HG03108 (cell line): ENCODE measurements around the gene CAMSAP2.
"Not testable (repeated sequence)": the region's sequence is repeated elsewhere in the genome, so short reads cannot be mapped to it uniquely, and the experiment has no call there.

Experiments
- ATAC-seq: cut with Tn5 transposase; IDR thresholded peaks from one replicate; pipeline ENCODE4 v1.9.1; 2021; ENCODE audit warnings: moderate library complexity; ENCODE audit not compliant: unreplicated experiment

Gene CAMSAP2

DNA sequence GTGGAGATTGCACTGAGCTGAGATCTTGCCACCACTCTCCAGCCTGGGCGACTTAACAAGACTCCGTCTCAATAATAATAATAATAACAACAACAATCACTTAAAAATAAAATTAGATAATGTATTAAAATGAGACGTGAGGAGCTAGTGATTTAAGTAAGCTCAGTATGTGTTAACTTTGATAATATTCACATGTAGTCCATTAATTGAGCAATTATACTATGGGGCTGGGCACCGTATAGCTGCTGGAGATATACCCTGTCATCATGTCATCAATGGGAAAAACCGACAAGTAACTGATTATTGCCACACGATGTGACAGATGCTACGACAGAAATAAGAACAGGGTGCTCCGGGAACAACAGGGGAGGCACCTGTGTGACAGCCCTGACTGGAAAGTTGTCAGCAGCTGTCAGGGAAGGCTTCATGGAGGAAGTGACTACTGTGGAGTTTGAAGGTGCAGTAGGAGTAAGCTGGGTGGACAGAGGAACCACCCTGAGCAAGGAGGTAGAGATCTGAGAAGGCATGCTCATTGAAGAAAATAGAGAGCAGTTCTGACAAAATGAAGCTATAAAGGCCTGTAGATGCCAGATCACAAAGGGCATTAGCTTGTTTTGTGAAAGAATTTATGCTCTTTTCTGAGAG is 924 bp upstream of the CAMSAP2 start:
- no peak for ATAC-seq

DNA sequence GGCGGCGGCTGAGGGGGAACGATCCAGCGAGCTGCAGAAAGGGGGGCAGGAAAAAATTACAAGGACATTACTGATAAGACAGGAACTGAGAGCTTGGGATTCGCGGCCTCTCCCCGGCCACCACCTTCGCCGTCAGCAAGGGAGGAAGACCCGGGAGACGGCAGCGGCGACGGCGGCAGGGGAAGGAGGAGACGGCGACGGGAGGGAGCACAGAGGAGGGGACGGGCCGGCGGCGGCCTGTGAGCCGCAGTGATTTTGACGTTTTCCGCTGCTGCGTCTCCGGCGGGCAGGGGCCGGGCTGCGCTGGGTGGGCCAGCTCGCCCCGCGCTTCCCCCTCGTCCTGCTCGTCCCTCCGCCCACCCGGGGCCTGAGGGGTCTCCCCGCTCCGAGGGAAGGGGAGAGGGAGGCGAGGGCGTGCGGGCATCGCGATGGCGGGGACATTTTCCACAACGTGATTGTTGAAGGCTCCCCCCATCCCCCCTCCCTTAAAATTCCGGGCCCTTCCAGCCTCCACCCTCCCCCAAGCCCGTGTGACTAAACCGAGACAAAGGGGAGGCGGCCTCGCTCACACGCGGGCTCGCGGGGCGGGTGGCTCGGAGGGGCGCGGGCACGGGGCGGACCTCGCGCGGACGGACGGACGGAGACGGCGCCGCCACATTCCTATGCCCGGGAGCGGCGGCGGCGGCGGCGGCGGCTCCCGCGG is 407 bp downstream of the CAMSAP2 start:
- peak; percentile 39 for ATAC-seq

DNA sequence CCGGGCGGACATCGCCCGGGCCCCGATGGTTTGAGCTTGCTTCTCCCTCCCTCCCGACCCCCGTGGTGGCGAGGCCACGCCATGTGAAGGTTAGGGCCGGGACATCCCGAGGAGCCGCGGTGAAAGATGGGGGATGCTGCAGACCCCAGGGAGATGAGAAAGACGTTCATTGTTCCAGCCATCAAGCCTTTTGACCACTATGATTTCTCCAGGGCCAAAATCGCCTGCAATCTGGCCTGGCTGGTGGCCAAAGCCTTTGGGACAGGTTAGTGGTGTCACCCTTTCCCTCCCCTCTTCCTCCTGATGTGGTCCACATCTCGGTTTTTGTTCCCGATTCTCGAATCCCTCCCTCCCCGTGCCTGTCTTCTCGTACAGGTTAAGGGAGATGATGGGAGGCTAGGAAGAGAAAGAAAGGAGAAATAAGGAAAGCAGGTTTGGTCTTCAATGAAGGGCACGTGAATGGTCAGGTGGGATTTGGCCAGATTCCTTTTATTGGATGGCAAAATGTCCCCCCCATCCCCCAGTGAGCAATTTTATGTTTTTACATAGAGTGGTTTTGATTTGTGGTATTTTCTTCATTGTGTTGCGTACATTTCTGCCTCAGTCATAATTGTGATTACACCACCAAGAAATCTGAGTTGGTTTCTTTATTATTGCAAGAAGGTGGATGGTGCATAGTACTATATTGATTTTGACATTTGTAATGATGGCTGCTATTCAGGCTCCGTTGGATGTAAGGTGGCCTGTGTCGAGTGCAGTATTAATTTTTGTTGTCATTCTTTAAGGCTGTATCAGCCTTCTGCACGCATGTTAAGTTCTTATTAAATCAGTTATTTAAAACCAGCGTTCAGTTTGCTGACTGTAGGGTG is 1.2 kb downstream of the CAMSAP2 start:
- ATAC-seq, result no peak

DNA sequence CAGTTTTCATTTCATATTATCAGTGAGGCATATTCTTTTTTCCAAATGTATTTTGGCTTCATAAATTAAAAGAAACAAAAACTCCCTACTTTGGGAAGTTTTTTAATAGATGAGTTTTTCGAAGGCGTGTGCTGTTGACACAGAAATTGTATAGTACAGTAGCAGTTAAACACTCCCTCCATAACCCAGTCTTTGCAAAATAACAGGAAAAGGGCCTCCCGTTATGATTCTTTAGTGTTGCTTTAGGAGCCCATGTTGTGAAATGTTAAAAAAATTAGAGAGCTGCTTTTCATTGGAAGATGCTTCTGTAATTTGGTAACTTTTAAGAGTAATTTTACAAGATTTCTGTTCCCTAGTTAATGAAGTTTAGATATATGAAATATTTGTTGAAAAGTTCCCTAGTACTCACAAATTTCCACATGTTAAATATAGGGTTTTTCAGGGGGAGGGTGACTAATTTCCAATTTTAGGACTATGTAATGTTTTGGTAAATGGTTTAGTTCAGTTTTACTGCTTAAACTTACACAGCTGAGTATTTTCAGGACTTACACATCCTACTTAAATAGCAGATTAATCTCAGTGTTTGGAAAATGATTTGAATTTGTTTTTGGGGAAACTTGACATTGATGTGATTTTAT is 2.0 kb downstream of the CAMSAP2 start:
- ATAC-seq, result no peak

DNA sequence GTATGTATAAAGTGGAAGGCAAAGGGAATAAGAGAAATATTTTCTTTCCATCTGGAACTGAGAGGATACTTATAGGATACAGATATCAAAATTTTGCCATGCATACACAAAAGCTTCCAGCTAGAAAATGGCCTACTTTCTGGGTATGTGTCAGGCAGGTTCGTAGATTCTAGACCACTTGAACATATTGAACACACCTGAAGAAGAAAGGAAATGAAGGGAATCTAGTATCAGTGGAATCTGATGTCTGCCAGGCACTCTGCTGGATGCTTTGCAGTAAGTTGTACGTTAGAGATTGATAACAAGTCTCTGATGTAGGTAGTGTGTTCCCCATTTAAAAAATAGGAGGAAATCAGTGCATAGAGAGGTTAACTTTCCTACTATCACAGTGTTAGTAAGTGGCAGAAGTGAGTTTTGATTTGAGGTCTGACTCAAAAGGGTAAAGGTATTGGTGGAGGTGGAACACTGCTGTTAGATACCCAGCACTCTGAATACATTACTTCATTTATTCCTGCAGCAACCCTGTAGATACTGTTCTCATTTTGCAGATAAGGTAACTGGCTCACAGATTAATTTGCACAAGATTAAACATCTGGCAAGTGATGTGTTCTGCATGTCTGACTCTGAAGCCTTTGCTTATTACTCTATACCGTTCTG is 3.0 kb downstream of the CAMSAP2 start:
- no peak for ATAC-seq

DNA sequence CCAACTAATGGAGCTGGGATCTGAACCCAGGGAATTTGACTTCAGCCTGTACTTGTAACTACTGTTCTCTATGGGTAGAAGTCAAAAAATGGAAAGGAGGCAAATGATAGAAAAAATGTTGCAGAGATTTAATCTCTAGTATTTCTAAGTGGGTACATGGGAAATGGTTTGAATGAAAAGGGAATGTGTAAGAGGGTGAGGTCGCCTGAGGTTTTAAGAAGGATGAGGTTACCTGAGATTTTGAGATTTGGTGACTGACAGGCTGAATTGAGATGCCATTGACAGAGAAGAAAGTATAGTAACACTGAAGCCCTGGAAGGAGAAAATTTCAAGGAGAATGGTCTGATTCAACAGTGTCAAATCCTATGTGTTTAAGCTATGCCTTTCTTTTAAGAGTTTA is 5.5 kb downstream of the CAMSAP2 start:
- no peak for ATAC-seq

DNA sequence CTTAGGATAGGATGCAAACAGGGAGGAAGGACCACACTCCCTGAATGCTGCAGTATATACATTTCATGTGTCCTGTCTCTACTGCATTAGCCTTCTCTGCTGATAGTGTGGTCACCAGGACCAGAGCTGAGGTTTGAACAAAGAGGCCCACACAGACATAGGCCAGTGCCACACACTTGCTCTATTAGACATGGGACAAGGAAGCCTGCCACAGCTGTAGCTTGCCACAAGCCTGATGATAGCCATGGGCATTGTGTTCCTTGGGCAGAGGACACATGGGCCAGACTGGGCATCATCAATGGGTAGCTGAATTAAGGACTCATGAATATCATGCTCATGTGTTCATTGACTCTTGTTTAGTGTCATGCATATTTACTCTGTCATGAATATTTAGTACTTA is 10.4 kb downstream of the CAMSAP2 start:
- no peak for ATAC-seq

DNA sequence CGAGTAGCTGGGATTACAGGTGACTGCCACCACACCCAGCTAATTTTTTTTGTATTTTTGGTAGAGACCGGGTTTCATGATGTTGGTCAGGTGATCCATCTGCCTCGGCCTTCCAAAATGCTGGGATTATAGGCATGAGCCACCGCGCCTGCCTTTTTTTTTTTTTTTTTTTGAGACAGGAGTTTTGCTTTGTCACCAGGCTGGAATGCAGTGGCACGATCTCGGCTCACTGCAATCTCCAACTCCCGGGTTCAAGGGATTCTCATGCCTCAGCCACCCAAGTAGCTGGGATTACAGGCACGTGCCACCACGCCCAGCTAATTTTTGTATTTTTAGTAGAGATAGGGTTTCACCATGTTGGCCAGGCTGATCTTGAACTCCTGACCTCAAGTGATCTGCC is 12.1 kb downstream of the CAMSAP2 start:
- not testable (repeated sequence) for ATAC-seq

DNA sequence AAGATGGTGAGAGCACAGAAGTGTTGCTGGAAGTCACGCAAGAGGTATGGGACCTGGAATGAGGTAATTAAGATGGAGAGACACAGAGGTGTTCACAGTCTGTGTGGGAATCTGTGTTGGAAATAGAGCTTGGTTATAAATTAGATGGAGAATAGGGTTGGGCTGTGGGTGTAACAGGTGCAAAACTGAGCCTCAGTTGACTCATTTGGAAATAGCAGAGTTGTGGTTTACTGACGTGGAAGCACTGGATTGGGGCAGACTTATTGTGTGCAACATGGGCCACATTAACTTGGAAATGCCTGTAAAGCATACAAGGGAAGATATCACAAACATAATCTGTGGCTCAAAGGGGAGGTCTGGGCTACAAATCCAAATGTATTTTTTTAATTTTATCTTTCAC is 13.0 kb downstream of the CAMSAP2 start:
- peak; percentile 67 for ATAC-seq

DNA sequence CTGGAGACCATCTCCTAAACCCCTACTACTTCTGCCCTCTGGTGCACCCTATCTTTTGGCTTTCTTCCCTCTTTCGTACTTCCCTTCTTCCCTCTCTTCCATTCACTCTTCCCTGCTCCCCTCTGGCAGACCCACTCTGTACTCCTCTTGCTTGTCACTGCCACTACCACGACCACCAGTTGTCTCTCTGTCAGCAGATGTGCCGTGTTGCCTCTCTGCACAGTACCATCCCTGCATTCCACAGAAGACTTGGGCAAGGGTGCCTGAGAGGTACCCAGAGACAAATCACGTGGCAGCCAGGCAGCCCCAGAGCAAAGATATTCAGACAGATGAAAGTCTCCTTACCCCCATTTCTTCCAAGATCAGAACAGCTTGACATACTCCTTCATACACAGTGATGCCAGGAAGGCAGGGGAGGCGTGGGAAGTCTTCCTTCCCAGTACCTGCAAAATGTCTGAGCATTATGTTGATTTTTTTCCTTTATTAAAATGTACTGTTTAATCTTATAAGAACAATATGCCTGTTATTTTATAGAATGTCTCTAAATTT is 15.0 kb downstream of the CAMSAP2 start:
- ATAC-seq, result no peak

DNA sequence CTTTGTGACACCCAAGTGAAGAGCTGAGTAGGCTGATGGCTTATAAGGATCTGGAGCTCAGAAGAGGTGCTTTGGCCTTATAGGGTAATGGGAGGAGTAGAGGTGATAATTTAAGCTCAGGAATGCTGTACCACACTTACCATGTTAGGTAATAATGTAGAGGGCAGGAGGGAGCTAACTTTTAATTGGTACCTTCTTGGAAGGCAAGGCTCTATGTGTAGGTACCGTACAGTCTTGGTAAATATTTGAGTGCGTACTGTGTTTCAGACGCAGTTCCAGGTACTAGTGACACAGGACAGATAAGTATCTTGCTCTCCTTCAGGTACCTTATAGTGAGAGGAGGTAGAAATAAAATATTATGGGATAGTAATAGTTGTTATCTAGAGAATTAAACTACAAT is 16.8 kb downstream of the CAMSAP2 start:
- ATAC-seq, result no peak

DNA sequence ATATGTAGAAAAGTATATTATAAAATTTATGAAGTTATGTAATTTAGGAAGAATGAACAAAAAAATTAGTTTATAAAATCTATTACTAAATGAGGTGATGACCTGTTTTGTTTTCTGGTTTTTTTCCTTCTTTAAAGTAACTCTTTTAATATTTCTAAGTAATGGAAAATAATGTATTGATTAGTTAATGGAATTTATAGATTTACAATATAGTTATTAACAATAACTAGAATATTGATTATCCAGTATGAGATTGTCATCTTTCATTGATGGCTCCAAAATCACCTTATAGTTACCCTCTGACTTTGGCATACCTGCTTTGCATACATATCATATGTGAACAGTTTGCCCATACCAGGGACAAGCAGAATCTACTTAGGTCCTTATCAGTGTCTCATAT is 23.4 kb downstream of the CAMSAP2 start:
- no peak for ATAC-seq

DNA sequence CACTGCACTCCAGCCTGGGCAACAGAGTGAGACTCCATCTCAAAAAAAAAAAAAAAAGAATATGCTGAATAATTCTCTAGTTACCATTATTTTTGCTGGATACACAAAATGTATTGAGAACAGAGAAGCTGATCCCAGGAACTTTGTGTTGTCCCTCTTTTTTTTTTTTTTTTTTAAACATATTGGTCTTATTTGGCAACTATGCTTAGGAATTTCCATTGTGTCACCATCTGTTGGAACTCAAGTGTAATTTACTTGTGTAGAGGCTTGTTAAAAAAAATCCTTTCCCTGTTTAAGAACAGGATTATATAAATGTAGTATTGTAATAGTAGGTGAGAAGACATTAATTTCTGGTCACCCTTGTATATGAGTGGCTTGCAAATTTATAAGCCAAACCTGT is 28.6 kb downstream of the CAMSAP2 start:
- ATAC-seq, result no peak

DNA sequence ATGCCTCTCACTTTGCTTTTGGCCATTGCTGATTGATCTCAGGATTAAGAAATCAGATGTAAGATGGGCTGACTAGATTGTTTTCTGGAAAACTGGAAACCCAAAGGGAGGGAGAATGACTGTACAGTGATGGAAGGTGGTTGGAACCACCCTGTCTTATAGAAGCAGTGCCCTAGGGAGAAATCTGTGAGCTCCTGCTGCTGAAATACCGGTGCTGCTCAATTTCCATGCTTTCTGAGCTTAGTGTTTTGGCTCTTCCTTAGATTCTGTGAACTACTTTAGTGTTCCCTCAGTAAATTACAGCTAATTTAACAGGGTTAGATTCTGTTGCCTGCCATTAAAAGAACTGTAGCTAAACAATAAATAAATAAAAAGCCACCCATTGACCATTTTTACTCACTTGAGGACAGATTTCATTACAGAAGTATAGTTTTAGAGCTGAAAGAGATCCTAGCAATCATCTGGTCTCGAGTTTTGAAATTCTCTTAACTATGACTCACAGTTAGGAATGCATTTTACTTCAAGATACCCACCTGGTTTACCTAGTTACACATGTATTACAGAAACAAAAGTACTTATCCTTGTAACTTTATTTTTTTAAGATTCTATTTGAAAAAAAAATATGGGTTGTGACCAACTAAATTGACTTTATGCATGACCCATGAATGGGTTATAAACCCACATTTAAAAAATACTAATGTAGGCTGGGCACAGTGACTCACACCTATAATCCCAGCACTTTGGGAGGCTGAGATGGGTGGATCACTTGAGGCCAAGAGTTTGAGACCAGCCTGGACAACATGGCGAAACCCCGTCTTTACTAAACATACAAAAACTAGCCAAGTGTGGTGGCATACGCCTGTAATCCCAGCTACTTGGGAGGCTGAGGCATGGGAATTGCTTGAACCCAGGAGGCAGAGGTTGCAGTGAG is 33.2 kb downstream of the CAMSAP2 start:
- ATAC-seq, result no peak

DNA sequence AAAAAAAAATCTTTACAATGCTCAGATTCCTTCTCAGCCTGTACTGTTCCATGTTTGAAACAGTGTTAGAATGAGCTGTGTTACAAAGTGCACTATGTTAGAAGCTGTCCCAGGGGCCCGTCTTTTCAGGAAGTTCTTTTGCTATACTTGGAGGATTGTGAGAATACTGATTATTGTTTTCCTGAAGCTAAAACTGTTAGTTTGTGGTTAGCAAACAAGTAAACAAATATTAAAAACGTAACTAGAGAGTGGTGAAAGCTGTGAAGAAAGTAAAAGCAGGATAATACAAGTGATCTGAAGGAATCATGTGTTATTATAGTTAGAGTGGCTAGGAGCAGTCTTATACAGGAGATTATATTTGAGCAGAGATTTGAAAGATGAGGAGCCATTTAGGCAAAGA is 35.6 kb downstream of the CAMSAP2 start:
- ATAC-seq, result peak; percentile 43

DNA sequence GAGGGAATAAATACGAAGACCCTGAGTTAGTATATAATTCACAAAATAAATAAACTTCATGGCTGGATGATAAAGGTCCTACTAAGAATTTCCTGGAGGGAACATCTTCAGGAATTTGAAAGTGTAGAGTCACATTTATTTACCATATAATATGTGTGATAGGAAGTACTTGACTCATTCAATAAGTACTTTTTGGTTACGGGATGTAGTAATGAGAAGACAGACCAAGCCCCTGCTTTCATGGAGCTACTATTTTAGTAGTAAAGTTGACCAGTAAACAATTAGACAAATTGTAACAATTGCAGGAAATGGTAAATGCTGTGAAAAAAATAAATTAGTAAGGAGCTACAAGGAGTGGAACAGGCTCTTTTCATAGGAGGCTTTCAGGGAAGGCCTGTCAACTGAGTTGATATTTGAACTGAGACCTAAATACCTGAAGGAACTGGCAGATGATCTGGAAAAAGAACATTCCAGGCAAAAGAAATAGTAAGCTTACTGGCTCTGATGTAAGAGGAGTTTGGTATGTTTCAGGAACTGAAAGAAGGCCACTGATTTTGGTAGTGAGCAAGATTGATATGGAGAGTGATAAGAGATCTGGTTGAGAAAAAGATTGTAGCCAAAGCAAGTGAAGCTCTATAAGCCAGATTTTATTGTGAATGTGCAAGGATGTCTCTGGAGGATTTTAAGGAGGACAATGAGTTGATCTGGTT is 36.2 kb downstream of the CAMSAP2 start:
- ATAC-seq, result no peak

DNA sequence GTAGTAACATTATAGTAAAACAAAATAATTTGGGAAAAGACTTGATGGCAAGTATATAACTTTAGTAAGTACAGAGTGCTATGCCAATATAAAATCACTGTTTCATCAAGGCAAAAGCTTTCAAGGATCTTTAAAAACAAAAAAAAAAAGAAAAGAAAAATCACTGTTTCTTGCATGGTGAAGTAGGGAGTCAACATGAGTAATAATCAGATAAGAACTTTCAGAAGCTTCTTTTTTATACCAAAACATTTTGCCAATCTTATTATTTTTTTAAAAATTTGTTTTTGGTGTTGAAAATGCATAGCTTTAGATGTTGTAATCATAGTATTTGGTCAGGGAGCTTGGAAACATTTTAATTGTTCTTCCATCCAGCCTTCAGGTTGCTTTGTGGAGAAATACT is 37.2 kb downstream of the CAMSAP2 start:
- no peak for ATAC-seq

DNA sequence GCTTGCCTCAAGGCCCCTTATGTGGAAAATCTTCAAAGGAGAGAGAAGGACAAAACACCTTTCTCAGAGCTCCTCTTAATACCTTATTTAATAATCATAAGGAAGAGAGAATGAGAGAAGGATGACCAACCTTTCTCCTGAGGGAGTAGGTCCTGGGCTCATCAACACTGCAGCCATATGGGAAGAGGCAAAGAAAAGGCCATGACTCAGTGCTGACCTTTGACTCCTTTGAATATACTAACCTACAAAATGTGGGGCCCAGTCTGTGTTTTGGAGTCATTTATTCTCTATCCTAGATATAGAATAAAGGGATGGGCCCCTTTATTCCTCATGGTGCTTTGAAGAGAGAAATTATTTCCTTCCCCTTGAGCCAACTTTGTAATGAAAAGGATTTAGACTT is 38.3 kb downstream of the CAMSAP2 start:
- ATAC-seq, result no peak

DNA sequence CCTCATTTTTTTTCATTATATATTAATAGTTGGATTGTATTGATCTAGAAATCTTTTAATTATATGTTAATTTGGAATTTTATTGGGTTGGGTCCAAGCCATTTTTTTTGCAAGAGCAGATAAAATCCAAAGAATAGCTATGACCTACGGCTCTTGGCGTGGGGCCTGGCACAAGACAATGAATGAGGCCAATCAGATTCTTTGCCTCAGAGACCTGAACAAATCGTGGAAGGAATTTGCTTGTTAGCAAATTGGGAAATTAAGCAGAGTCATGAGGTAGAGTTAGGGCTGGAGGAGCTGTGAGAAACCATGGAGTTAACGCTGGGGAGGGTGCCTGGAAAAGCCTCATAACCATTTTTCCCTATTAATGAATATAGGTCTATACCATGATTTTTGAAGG is 40.1 kb downstream of the CAMSAP2 start:
- ATAC-seq, result no peak
